ENCODE measurements around the gene MIR17HG.
"Not testable (repeated sequence)": the region's sequence is repeated elsewhere in the genome, so short reads cannot be mapped to it uniquely, and the experiment has no call there.

The MIR17HG gene

GRCh38 chr13:91347996-91348905 is 764 bp downstream of the MIR17HG start:
- peak in 40 of 58 donors; percentile 4 to 87 (median 53) for DNase-seq

- peak; percentile 21 to 95 (median 84) for DNase-seq
Observed at GRCh38 chr13:91348906-91349435, 1.5 kb downstream of the MIR17HG start.

GRCh38 chr13:91349992-91350911 is 2.8 kb downstream of the MIR17HG start:
- DNase-seq = no peak

- no peak for DNase-seq
Observed at GRCh38 chr13:91351123-91351522, 3.6 kb downstream of the MIR17HG start.

DNA sequence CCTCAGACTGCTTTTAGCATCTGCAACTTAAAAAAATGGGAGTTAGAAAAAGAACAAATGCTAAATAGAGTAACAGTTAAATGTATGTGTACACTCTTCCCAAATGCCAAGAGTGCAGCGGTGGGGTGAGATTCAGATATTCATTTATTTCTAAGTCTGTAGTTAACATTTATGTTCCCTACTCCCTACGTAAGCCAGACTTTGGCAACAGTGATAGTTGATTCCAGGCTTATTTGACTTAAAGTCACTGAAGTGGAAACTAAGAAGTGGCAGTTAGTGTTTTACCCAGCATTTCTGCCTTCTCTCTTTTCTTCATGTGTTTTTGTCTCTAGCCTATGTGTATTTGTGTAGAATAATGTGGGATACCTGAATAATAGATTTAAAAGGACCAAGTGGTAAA is 4.5 kb downstream of the MIR17HG start:
- DNase-seq = no peak

DNA sequence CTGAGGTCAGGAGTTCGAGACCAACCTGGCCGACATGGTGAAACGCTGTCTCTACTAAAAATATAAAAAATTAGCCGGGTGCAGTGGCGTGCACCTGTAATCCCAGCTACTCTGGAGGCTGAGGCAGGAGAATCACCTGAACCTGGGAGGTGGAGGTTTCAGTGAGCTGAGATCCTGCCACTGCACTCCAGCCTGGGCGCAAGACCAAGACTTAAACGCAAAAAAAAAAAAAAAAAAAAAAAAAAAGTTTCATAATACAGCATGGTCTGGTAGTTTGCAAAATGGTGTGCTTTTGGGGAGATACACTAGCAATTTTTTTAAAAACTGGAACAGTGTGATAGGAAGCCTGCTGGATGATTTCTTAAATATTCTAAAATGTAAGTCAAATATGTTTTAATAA is 5.4 kb downstream of the MIR17HG start:
- DNase-seq = not testable (repeated sequence)

DNA sequence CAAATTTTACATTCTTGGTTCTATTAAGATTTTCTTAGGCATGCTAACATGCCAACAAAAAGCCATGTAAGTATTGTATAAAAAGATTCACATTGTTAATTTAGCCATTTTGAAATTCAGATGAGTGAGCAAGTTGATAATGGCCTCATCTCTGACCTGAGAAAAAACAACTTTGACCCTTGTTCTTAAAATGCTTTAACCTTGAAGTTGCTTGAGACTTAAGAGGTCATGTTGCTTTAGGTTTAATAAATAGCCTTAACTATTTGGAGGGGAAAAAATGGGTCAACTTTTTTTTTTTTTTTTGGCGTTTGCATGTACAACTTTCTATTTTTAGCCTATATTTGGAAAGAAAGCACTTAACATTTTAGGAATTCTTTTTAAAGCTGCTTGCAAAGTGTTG is 6.0 kb downstream of the MIR17HG start:
- no peak for DNase-seq

DNA sequence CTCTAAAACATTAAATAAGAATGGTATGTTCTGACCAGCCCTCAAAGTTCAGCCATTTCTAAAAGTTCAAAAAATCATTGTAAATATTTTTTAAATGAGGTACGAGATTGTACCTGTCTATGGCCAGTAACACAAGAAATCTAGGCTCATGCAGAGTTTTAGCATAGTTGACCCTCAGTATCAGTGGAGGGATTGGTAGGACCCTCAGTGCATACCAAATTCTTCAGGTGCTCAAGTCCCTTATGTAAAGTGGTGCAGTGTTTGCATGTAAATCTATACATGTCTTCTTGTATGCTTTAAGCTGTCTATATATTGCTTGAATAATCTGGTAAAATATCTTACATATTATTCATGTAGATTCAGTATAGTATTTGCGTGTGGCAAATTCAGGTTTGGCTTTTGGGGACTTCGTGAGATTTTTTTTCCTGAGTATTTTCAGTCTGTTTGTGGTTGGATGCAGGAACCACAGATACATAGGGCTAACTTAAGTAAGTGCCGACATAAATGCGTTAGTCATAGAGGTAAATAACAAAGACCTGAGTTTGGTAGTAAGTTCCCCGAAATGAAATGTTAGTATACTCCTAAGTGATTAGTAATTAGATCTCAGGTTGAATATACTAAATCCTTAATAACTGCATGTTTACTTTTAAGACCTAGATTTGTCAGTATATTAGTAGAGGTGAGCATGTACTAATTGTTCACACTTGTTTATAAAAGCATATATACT is 7.8 kb downstream of the MIR17HG start:
- no peak for DNase-seq

DNA sequence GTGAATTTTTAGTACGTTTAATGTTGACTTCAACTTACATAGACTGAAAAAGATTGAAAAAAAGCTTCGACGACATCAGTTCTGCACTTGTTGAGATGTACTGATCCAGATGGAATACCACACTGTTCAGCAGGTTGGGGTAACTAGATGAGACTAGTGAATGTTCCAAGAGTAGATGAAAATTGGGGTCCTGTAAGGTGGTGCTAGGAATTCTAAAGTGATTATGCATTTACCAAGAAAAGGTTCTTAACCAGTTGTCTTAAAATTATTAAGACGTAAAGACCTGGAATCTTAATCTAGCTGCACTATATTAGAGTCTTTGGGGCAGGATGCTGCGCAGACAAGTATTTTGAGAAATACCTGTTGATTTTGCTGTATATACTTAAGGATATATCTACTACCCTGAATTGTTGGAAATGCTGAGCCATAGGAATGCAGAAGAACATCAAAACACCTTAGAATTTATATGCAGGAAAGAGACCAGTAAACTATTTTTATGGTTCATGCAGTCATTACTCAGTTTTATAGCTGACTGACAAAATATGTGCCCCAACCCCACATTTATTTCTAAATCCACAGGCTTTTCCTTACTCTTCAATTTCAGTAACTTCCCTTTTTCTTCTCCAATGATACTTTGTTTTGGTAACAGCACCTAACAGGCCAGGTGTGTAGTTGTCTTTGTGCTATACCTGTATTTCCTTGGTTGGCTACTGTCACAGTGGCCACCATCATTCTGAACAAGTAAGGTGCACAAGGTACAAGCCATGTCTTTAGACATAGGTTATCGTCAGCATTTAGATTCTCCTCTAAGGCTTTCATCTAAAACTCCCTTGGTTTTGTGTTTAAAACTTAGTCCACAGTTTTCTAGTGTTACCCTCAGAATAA is 8.6 kb downstream of the MIR17HG start:
- DNase-seq = no peak

- DNase-seq = no peak
Observed at GRCh38 chr13:91356919-91357612, 9.6 kb downstream of the MIR17HG start.

DNA sequence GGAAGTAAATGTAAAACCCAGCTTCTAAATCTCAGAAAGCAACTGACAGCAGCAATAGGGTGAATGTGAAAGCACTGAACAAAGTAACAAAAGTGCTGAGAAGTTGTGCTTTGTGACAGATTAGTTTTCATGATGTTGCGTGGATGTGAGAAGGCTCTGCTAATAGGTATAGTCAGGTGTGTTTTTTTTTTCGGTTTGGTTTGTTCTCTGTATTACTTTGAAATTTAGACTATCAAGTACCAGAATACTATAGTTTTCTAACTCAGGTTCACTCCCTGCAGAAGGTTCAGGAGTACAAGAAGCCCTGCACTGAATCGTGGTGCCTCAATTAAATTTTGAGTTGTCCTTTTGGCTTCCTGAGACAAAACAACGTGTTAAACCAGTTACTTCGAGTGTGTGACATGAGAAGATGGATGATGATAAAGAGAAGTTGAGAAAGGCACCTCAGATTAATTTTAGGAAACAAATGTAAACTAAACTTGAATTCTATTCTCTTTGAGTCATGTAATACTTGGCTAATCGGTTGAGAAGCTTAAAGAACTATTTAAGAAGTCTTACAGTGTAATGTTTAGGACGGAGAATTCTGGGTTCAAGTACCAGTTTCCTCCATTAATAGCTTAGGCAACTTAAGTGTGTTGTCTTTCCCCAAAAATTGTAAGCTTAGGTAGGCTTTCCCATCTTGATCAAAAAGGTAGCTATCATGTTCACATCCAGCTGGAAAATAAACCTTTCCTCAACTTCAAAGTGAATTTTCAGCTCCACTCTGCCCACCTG is 10.3 kb downstream of the MIR17HG start:
- DNase-seq = no peak

DNA sequence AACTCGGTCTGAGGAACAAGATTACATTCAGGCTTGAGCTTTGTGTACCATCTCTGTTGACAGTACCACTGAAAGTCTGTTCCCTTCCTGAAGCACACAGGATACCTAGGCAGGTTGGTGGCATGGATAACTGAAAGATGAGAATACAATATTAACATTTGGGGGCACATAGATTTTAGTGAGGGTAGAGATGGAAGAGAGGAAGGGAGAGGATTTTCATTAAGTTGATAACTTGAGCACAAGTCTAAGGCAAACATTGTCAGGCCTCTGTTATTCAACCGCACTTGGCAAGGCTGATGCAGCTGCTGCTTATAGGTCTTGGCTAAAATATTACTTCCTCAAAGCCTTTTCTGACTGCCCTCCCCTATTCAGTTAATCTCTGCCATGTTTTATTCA is 10.9 kb downstream of the MIR17HG start:
- DNase-seq = no peak

- DNase-seq = no peak
Observed at GRCh38 chr13:91359111-91359510, 11.6 kb downstream of the MIR17HG start.

DNA sequence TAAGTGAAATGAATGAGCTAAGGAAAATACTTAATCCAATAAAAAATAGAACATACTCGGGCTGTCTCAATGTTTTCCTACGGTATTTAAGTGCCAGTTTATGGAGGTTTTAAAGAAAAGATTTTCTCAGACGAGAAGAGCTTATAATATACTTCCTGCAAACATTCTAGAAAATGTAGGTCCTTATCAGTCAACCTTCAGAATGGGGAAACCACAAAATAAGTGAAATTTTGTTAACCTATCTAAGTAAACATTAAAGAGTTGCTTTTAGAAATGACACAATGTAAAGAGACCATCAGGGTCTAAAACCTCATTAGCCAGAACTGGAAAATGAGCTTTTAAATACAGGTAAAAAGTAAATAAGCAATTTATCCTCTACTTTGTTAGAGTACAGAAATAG is 12.1 kb downstream of the MIR17HG start:
- DNase-seq = no peak

GRCh38 chr13:91360246-91360751 is 12.8 kb downstream of the MIR17HG start:
- DNase-seq = no peak

- no peak for DNase-seq
Observed at GRCh38 chr13:91361755-91362271, 14.3 kb downstream of the MIR17HG start.

- no peak for DNase-seq
Observed at GRCh38 chr13:91362908-91363307, 15.4 kb downstream of the MIR17HG start.

- DNase-seq = no peak
Observed at GRCh38 chr13:91368101-91368500, 20.6 kb downstream of the MIR17HG start.
